Activated CD8-positive, alpha-beta T cell treated with anti-CD3 and anti-CD28 coated beads for 36 hours (primary cell): ENCODE data around the gene CD300LG. TPM values are rescaled to one million over a fixed set of nuclear protein-coding genes. Genes with fewer than 3 reads are reported as not detected.
"Not testable (repeated sequence)": the region's sequence is repeated elsewhere in the genome, so short reads cannot be mapped to it uniquely, and the experiment has no call there.

Experiments
- ATAC-seq: fragments of 200-7000 bp; cut with Tn5 transposase; one replicate; pipeline ENCODE4 v1.10.0; 2021; ENCODE audit warnings: mild to moderate bottlenecking, moderate library complexity
- CTCF ChIA-PET: fragments of 350-600 bp; sonication (Branson Sonifier 250); formaldehyde crosslinking; loops from one replicate; lab custom pipeline; 2021; ENCODE audit warnings: antibody characterized with exemption; lab: Charles Lee
- POLR2A ChIA-PET: fragments of 350-600 bp; sonication (Branson Sonifier 250); formaldehyde crosslinking; loops from one replicate; lab custom pipeline; 2021; ENCODE audit warnings: antibody characterized with exemption; lab: Charles Lee
- DNase-seq: peaks from one replicate; pipeline ENCODE4 v3.0.0-alpha.2; 2020
- H3K27ac Mint-ChIP-seq: one replicate; pipeline ENCODE4 v1.8.0; 2021; ENCODE audit warnings: mild to moderate bottlenecking, mixed read lengths
- H3K27me3 Mint-ChIP-seq: one replicate; pipeline ENCODE4 v1.8.0; 2021; ENCODE audit warnings: mixed read lengths
- H3K36me3 Mint-ChIP-seq: one replicate; pipeline ENCODE4 v1.8.0; 2021; ENCODE audit warnings: low read depth, mixed read lengths
- H3K4me1 Mint-ChIP-seq: one replicate; pipeline ENCODE4 v1.8.0; 2021; ENCODE audit warnings: low read depth, mixed read lengths
- H3K4me3 Mint-ChIP-seq: one replicate; pipeline ENCODE4 v1.8.0; 2021; ENCODE audit warnings: mild to moderate bottlenecking, moderate library complexity, mixed read lengths
- H3K9me3 Mint-ChIP-seq: one replicate; pipeline ENCODE4 v1.8.0; 2021; ENCODE audit warnings: mixed read lengths
- CTCF ChIP-seq: fragments of 200-600 bp; IDR thresholded peaks from one replicate; pipeline ENCODE4 v1.8.0; 2022; ENCODE audit warnings: antibody characterized with exemption, mild to moderate bottlenecking
- intact Hi-C: fragments of 100-400 bp; cut with micrococcal nuclease; formaldehyde crosslinking; loops from one replicate; pipeline ENCODE4 v1.10.0; 2022
- total RNA-seq, 2 experiments: library from RNA; stranded (reverse); gene quantifications; one replicate each; pipeline ENCODE4 v1.2.3, GENCODE V29; 2021

The CD300LG gene
- total RNA-seq, 2 experiments from 2014 or later: not detected

DNA sequence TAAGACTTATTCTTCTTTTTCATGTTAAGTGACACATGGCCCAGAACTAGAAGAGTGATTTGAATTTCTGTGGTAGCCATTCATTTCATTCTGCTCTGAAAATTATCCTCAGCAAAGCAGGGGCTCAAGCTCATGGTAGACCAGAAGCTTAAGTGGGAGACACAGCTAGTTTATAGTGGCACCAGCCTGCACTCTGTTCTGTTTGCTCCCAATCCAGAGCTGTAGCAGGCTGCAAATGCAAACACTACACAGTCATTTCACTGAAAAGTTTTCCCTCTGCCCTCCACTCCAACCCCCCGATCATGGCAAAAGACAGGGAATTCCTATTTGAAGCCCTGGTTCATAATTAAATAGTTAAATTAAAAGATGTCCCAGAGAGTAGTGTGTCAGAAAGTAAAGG is 43.3 kb downstream of the CD300LG start:
- no peak for DNase-seq
- Mint-ChIP-seq H3K9me3 (no peaks in the 10 kb centered on the region), H3K4me3 (no peak overlapping the region), H3K36me3 (no peaks in the 10 kb centered on the region), H3K4me1 (no peaks in the 10 kb centered on the region), H3K27me3 (no peaks in the 10 kb centered on the region), H3K27ac (no peak overlapping the region)
- no peak for TF ChIP-seq CTCF
- ChIA-PET CTCF (interaction anchor here (1.1 to 7.1 kb wide), 2 partner anchors 11 to 12 kb away, joined by 3 to 74 read pairs; no protein-coding TSS in a partner anchor), POLR2A (interaction anchor here (0.6 kb wide), 1 partner anchor 48 kb away, joined by 3 read pairs; no protein-coding TSS in a partner anchor)
- no peak for ATAC-seq
- intact Hi-C loops: no loop called here

GRCh38 chr17:43891851-43892646 is 45.1 kb downstream of the CD300LG start:
- no peak for DNase-seq
- no peaks in the 10 kb centered on the region for H3K4me1 Mint-ChIP-seq

DNA sequence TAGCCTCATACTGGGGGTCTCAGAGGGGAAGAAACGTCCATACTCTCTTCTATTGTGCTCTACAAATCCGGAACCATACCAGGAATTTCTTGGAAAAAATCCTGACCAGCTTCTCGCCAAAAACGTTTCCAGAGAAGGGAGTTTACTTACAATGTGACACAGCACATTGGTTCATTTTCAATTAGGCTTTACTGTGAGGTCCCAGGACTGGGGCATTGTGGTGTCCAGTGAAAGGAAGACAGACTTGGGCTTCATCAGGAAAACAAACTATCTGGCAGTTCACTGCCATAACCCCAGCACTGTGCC is 45.6 kb downstream of the CD300LG start:
- intact Hi-C loops: no loop called here
- Mint-ChIP-seq H3K4me1 (no peaks in the 10 kb centered on the region), H3K36me3 (no peaks in the 10 kb centered on the region), H3K4me3 (no peak overlapping the region), H3K27ac (no peak overlapping the region), H3K27me3 (no peaks in the 10 kb centered on the region), H3K9me3 (no peaks in the 10 kb centered on the region)
- DNase-seq (no peak), ATAC-seq (no peak)
- ChIA-PET CTCF (interaction anchor here (0.6 to 7.1 kb wide), 4 partner anchors 11 to 51 kb away, joined by 3 to 74 read pairs (median 5); no protein-coding TSS in a partner anchor), POLR2A (interaction anchor here (0.8 kb wide), 1 partner anchor 31 kb away, joined by 3 read pairs; no protein-coding TSS in a partner anchor)
- no peak for TF ChIP-seq CTCF

More at GRCh38 chr17:43891851-43892646, 45.1 kb downstream of the CD300LG start:
- Mint-ChIP-seq H3K9me3 (no peaks in the 10 kb centered on the region), H3K36me3 (no peaks in the 10 kb centered on the region), H3K27me3 (no peaks in the 10 kb centered on the region), H3K27ac (no peak overlapping the region), H3K4me3 (no peak overlapping the region)
- intact Hi-C loops: no loop called here
- ChIA-PET POLR2A (interaction anchor here (0.8 kb wide), 1 partner anchor 31 kb away, joined by 3 read pairs; no protein-coding TSS in a partner anchor), CTCF (interaction anchor here (0.8 to 7.1 kb wide), 5 partner anchors 10 to 51 kb away, joined by 3 to 74 read pairs (median 4); no protein-coding TSS in a partner anchor)
- ATAC-seq: no peak
- TF ChIP-seq CTCF: no peak

DNA sequence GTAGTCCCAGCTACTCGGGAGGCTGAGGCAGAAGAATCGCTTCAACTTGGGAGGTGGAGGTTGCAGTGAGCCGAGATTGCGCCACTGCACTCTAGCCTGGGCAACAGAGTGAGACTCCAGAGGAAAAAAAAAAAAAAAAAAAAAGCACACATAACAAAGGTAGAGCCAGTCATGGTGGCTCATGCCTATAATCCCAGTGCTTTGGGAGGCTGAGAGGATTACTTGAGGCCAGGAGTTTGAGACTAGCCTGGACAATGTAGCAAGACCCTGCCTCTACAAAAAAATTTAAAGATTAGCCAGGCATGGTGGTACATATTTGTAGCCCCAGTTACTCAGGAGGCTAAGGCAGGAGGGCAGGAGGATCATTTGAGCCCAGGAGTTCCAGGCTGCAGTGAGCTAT is 47.5 kb downstream of the CD300LG start:
- ATAC-seq, H3K4me3 Mint-ChIP-seq, intact Hi-C loops, DNase-seq, H3K36me3 Mint-ChIP-seq, H3K9me3 Mint-ChIP-seq, H3K27me3 Mint-ChIP-seq, H3K27ac Mint-ChIP-seq, H3K4me1 Mint-ChIP-seq: not testable (repeated sequence)
- POLR2A ChIA-PET: interaction anchor here (0.6 kb wide), 1 partner anchor 226 kb away, joined by 3 read pairs; no protein-coding TSS in a partner anchor
- CTCF ChIA-PET: interaction anchor here (1.0 to 11.0 kb wide), 6 partner anchors 14 to 274 kb away, joined by 3 to 78 read pairs (median 4); partner anchors contain the start of gene PPY

DNA sequence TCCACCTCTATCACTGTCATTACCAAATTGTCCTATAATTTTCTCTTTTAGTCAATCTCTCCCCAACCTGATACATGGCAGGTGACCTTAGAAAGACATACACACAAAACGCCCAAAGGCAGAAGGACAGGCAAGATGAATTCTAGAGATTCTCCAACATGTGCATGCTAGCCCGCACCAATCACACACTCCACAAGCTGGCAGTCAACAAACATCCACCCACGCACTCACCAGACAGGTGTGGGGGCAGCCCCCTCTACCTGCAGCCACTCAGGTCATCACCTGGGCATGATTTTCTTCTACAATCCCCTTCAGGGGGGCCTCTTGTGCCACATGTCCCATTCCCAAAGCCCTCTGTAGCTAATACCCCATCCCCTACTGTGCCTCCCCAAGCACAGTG is 50.9 kb downstream of the CD300LG start:
- ATAC-seq: no peak
- intact Hi-C loops: no loop called here
- peaks cover 9% of the 10 kb centered on the region for H3K4me1 Mint-ChIP-seq
- H3K36me3 Mint-ChIP-seq: no peaks in the 10 kb centered on the region
- H3K4me3 Mint-ChIP-seq: no peak overlapping the region
- DNase-seq: no peak
- H3K9me3 Mint-ChIP-seq: no peaks in the 10 kb centered on the region
- POLR2A ChIA-PET: no interaction called here
- CTCF ChIA-PET: interaction anchor here (3.3 to 11.0 kb wide), 2 partner anchors 12 to 19 kb away, joined by 25 to 78 read pairs; partner anchors contain the start of gene MPP2
- TF ChIP-seq CTCF: no peak
- no peak overlapping the region for H3K27ac Mint-ChIP-seq
- no peaks in the 10 kb centered on the region for H3K27me3 Mint-ChIP-seq
